OCI-LY1 (cell line): ENCODE results near the gene CATSPERB.

Experiments used
- H2AFZ ChIP-seq: fragments of 200-600 bp; sonication (generic), shearing (Covaris generic); 2 replicates; pipeline ENCODE4 v1.6.0; 2014; ENCODE audit warnings: antibody characterized with exemption, mild to moderate bottlenecking, low read length
- H3F3A ChIP-seq: fragments of 200-600 bp; sonication (generic), shearing (Covaris generic); 2 replicates; pipeline ENCODE4 v1.6.0; 2014; ENCODE audit warnings: mild to moderate bottlenecking, antibody characterized with exemption, low read length, moderate library complexity; ENCODE audit not compliant: insufficient read depth
- H3K27ac ChIP-seq: fragments of 200-600 bp; sonication (generic); 2 replicates; pipeline ENCODE4 v1.5.1; 2014; ENCODE audit warnings: low read length, mixed run types, mild to moderate bottlenecking, low read depth; ENCODE audit not compliant: poor library complexity, severe bottlenecking
- H3K27me3 ChIP-seq: fragments of 200-600 bp; sonication (generic); 2 replicates; pipeline ENCODE4 v1.6.0; 2014; ENCODE audit warnings: antibody characterized with exemption, mild to moderate bottlenecking, low read length, moderate library complexity; ENCODE audit not compliant: insufficient read depth
- H3K36me3 ChIP-seq: fragments of 200-600 bp; sonication (generic); 2 replicates; pipeline ENCODE4 v1.6.1; 2014; ENCODE audit warnings: mild to moderate bottlenecking, antibody characterized with exemption, low read length, moderate library complexity, mixed read lengths; ENCODE audit not compliant: insufficient read depth
- H3K4me1 ChIP-seq: fragments of 200-600 bp; sonication (generic); 2 replicates; pipeline ENCODE4 v1.5.1; 2014; ENCODE audit warnings: mild to moderate bottlenecking, low read length, moderate library complexity; ENCODE audit not compliant: insufficient read depth, severe bottlenecking
- H3K4me2 ChIP-seq: fragments of 200-600 bp; sonication (generic), shearing (Covaris generic); 2 replicates; pipeline ENCODE4 v1.6.1; 2014; ENCODE audit warnings: low read length
- H3K4me3 ChIP-seq: fragments of 200-600 bp; sonication (generic); 2 replicates; pipeline ENCODE4 v1.5.1; 2014; ENCODE audit warnings: low read length, low read depth, mild to moderate bottlenecking, mixed read lengths; ENCODE audit not compliant: poor library complexity, severe bottlenecking
- H3K79me2 ChIP-seq: fragments of 200-600 bp; shearing (Covaris generic); 2 replicates; pipeline ENCODE4 v1.6.1; 2016; ENCODE audit warnings: mixed run types, low read length, mixed read lengths; ENCODE audit not compliant: insufficient read depth
- H3K9ac ChIP-seq: fragments of 200-600 bp; sonication (generic), shearing (Covaris generic); 2 replicates; pipeline ENCODE4 v1.6.1; 2014; ENCODE audit warnings: mild to moderate bottlenecking, low read length, mixed read lengths
- H3K9me2 ChIP-seq: fragments of 200-600 bp; sonication (generic), shearing (Covaris generic); 2 replicates; pipeline ENCODE4 v1.6.1; 2014; ENCODE audit warnings: low read depth, mild to moderate bottlenecking, low read length, mixed read lengths
- H3K9me3 ChIP-seq: fragments of 200-600 bp; shearing (Covaris generic); 2 replicates; pipeline ENCODE4 v1.6.1; 2014; ENCODE audit warnings: low read length, mixed read lengths
- H4K20me1 ChIP-seq: fragments of 200-600 bp; sonication (generic), shearing (Covaris generic); 2 replicates; pipeline ENCODE4 v1.6.0; 2016; ENCODE audit warnings: mild to moderate bottlenecking, low read length; ENCODE audit not compliant: insufficient read depth
- CTCF ChIP-seq: fragments of 200-600 bp; sonication (generic), shearing (Covaris generic); IDR thresholded peaks from 2 replicates; pipeline ENCODE4 v1.5.1; 2017; ENCODE audit warnings: mild to moderate bottlenecking, antibody characterized with exemption, low read length, moderate library complexity, mixed read lengths
- EZH2 ChIP-seq: fragments of 200-600 bp; sonication (generic), shearing (Covaris generic); IDR thresholded peaks from 2 replicates; pipeline ENCODE4 v1.8.0; 2017; ENCODE audit warnings: borderline replicate concordance, mixed run types, mild to moderate bottlenecking, antibody characterized with exemption, low read length, moderate library complexity, mixed read lengths

The CATSPERB gene

DNA sequence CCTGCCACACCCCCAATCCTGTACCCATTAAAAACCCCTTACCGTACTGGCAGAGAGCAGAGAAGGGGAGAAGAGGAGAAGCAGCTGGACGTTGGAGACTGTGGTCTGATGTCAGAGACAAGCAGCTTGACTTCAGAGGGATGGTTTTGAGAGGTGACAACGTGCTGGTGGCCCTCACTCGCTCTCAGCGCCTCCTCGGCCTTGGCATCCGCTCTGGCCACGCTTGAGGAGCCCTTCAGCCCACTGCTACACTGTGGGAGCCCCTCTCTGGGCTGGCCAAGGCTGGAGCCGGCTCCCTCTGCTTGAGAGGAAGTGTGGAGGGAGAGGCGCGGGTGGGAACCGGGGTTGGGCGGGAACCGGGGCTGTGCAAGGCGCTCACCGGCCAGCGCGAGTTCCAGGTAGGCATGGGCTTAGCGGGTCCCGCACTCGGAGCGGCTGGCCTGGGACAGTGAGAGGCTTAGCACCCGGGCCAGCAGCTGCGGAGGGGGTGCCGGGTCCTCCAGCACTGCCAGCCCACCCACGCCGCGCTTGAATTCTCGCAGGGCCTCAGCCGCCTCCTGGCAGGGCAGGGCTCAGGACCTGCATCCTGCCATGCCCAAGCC, 154.2 kb downstream of the CATSPERB start:
- no peak overlapping the region for H3K9ac ChIP-seq
- no peaks in the 10 kb centered on the region for H4K20me1 ChIP-seq
- no peak overlapping the region for H3K4me2 ChIP-seq
- no peaks in the 10 kb centered on the region for H3K4me1 ChIP-seq
- no peaks in the 10 kb centered on the region for H3K9me3 ChIP-seq
- H3K36me3 ChIP-seq, result no peaks in the 10 kb centered on the region
- H2AFZ ChIP-seq, result no peak overlapping the region
- H3K4me3 ChIP-seq, result no peak overlapping the region
- TF ChIP-seq EZH2 (no peak), CTCF (no peak)
- no peaks in the 10 kb centered on the region for H3F3A ChIP-seq
- H3K27me3 ChIP-seq, result no peaks in the 10 kb centered on the region
- H3K79me2 ChIP-seq, result no peaks in the 10 kb centered on the region
- H3K27ac ChIP-seq, result no peak overlapping the region
- no peaks in the 10 kb centered on the region for H3K9me2 ChIP-seq

GRCh38 chr14:91575469-91576208, 156.2 kb downstream of the CATSPERB start:
- H3K36me3 ChIP-seq, result no peaks in the 10 kb centered on the region
- H3K9me2 ChIP-seq, result no peaks in the 10 kb centered on the region
- H3F3A ChIP-seq, result no peaks in the 10 kb centered on the region
- H3K4me2 ChIP-seq, result no peak overlapping the region
- H3K4me1 ChIP-seq, result no peaks in the 10 kb centered on the region
- no peaks in the 10 kb centered on the region for H4K20me1 ChIP-seq
- H3K27ac ChIP-seq, result no peak overlapping the region
- no peaks in the 10 kb centered on the region for H3K27me3 ChIP-seq
- H2AFZ ChIP-seq, result no peak overlapping the region
- no peaks in the 10 kb centered on the region for H3K9me3 ChIP-seq
- H3K4me3 ChIP-seq, result no peak overlapping the region
- H3K79me2 ChIP-seq, result no peaks in the 10 kb centered on the region
- no peak overlapping the region for H3K9ac ChIP-seq
- TF ChIP-seq EZH2 (no peak), CTCF (no peak)

- H3K27ac ChIP-seq, result no peak overlapping the region
- H2AFZ ChIP-seq, result no peak overlapping the region
- H4K20me1 ChIP-seq, result no peaks in the 10 kb centered on the region
Observed at GRCh38 chr14:91573894-91574837, 157.7 kb downstream of the CATSPERB start.

More at GRCh38 chr14:91573894-91574837, 157.7 kb downstream of the CATSPERB start:
- H3K9ac ChIP-seq, result no peak overlapping the region
- H3K9me2 ChIP-seq, result no peaks in the 10 kb centered on the region
- no peaks in the 10 kb centered on the region for H3K36me3 ChIP-seq
- H3K4me1 ChIP-seq, result no peaks in the 10 kb centered on the region
- H3K27me3 ChIP-seq, result no peaks in the 10 kb centered on the region
- TF ChIP-seq EZH2, result no peak
- no peak for TF ChIP-seq CTCF
- no peak overlapping the region for H3K4me3 ChIP-seq
- H3K9me3 ChIP-seq, result no peaks in the 10 kb centered on the region
- H3K4me2 ChIP-seq, result peak overlapping the region; percentile 30; the same call in 1 of the 2 replicates
- no peaks in the 10 kb centered on the region for H3F3A ChIP-seq
- H3K79me2 ChIP-seq, result no peaks in the 10 kb centered on the region
